Measurements from ENCODE around the gene CC2D2A.

- TF ChIP-seq POLR2A (IDR thresholded peaks at IDR 0.05; ENCODE audit: low read depth, low read length): no peak
- TF ChIP-seq POLR2AphosphoS5 (IDR thresholded peaks at IDR 0.05; ENCODE audit: low read depth, low read length): no peak
Observed at GRCh38 chr4:15587649-15588048, 118.0 kb downstream of the CC2D2A start.

Data from GM12891 (cell line).